Measurements from ENCODE around the gene RBM41.

DNA sequence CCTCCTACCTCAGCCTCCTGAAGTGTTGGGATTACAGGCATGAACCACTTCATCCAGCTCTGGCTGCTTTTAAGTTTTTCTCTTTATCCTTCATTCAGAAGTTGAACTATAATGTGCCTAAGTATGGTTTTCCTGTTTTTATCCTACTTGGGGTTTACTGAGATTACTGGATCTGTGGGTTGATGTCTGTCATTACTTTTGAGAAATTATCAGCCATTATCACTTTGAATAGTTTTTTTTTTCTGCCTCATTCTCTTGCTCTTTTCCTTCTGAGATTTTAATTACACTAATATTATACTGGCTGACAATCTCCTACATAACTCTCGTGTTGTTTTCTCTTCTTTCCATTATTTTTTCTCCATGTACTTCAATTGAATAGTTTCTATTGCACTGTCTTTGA lies 71.0 kb downstream of the RBM41 start:
- TF ChIP-seq POLR2A (IDR thresholded peaks at IDR 0.05; ENCODE audit: low read length) (no peak), GATA1 (IDR thresholded peaks at IDR 0.05; ENCODE audit: low read depth, low read length) (no peak)
